ENCODE results near the gene ZNF521.

The ZNF521 gene

GRCh38 chr18:25351777-25352628 is at the start of gene ZNF521:
Gene ZNF521 (minus strand): TSS chr18:25352166. CDS start chr18:25350946, 1,220 bp downstream.
- in situ Hi-C loops (cut with MboI; ENCODE audit: low sequenced_read_pairs), result no loop called here

GRCh38 chr18:25399554-25399953 is 47.6 kb upstream of the ZNF521 start:
- in situ Hi-C loops (cut with MboI; ENCODE audit: low sequenced_read_pairs), result no loop called here

- in situ Hi-C loops (cut with MboI; ENCODE audit: low sequenced_read_pairs), result no loop called here
These were observed 40.2 kb upstream of the ZNF521 start for GRCh38 chr18:25392192-25392591.

GRCh38 chr18:25373432-25374179 is 21.6 kb upstream of the ZNF521 start:
- in situ Hi-C loops (cut with MboI; ENCODE audit: low sequenced_read_pairs), result no loop called here

- in situ Hi-C loops (cut with MboI; ENCODE audit: low sequenced_read_pairs), result no loop called here
These were observed 18.4 kb upstream of the ZNF521 start for GRCh38 chr18:25370391-25370790.

GRCh38 chr18:25365242-25365641 is 13.3 kb upstream of the ZNF521 start:
- in situ Hi-C loops (cut with MboI; ENCODE audit: low sequenced_read_pairs), result no loop called here

- in situ Hi-C loops (cut with MboI; ENCODE audit: low sequenced_read_pairs), result no loop called here
These were observed 12.8 kb upstream of the ZNF521 start for GRCh38 chr18:25364732-25365131.

GRCh38 chr18:25360301-25360899 is 8.4 kb upstream of the ZNF521 start:
- in situ Hi-C loops (cut with MboI; ENCODE audit: low sequenced_read_pairs), result no loop called here

- in situ Hi-C loops (cut with MboI; ENCODE audit: low sequenced_read_pairs), result no loop called here
These were observed 1.1 kb upstream of the ZNF521 start for GRCh38 chr18:25353080-25353479.

GRCh38 chr18:25352629-25353005 is 651 bp upstream of the ZNF521 start:
- in situ Hi-C loops (cut with MboI; ENCODE audit: low sequenced_read_pairs), result no loop called here

GRCh38 chr18:25351280-25351775 is 638 bp downstream of the ZNF521 start:
- in situ Hi-C loops (cut with MboI; ENCODE audit: low sequenced_read_pairs), result no loop called here

- in situ Hi-C loops (cut with MboI; ENCODE audit: low sequenced_read_pairs), result no loop called here
These were observed 1.3 kb downstream of the ZNF521 start for GRCh38 chr18:25350489-25351251.

- in situ Hi-C loops (cut with MboI; ENCODE audit: low sequenced_read_pairs), result no loop called here
These were observed 2.0 kb downstream of the ZNF521 start for GRCh38 chr18:25349926-25350487.

- in situ Hi-C loops (cut with MboI; ENCODE audit: low sequenced_read_pairs), result no loop called here
These were observed 2.6 kb downstream of the ZNF521 start for GRCh38 chr18:25349131-25349925.

GRCh38 chr18:25348386-25349130 is 3.4 kb downstream of the ZNF521 start:
- in situ Hi-C loops (cut with MboI; ENCODE audit: low sequenced_read_pairs), result no loop called here

- in situ Hi-C loops (cut with MboI; ENCODE audit: low sequenced_read_pairs), result no loop called here
These were observed 5.4 kb downstream of the ZNF521 start for GRCh38 chr18:25346561-25346960.

GRCh38 chr18:25345081-25345866 is 6.7 kb downstream of the ZNF521 start:
- in situ Hi-C loops (cut with MboI; ENCODE audit: low sequenced_read_pairs), result no loop called here

- in situ Hi-C loops (cut with MboI; ENCODE audit: low sequenced_read_pairs), result no loop called here
These were observed 10.1 kb downstream of the ZNF521 start for GRCh38 chr18:25341831-25342230.
